HG03108 (cell line): ENCODE measurements around the gene GEMIN8.

Source experiments
- ATAC-seq: cut with Tn5 transposase; IDR thresholded peaks from one replicate; pipeline ENCODE4 v1.9.1; 2021; ENCODE audit warnings: moderate library complexity; ENCODE audit not compliant: unreplicated experiment

GEMIN8 gene, protein sequence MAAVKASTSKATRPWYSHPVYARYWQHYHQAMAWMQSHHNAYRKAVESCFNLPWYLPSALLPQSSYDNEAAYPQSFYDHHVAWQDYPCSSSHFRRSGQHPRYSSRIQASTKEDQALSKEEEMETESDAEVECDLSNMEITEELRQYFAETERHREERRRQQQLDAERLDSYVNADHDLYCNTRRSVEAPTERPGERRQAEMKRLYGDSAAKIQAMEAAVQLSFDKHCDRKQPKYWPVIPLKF

DNA sequence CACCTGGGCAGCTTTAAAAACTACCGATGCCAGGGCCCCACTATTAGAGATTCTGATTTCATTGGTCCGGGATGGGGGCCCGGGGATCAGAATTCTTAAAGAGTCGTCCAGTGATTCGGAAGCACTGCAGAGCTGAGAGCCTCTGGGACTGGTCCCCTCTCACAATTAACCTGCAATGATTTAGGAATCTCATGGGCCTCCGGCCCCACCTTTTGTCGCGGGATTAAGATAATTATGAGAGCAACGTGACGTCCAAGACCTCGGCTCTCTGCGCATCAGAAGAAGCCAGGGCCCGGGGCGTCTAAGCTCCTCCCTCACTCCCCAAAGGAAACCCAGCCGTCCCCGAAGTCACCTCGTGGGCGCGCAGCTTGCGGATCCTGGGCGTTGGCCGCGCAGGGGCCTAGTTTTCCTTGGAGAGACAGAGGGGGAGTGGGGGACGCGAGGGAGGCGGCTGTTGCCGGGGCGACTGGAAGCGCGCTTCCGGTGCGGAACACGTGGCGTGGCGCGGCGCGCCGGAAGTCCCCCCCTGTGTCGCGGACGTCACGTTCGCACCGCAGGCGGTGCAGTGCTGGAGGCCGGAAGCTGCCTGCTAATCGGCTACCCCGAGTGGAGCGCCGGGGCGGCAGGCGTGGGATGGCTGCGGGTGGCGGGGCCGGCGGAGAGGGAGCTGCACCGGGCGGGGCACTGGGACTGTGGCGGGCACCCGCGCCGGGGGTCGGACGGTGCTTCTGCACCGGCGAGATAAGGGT, at the start of gene GEMIN8:
GEMIN8 (minus strand) TSS at position 468 of the 749 bp plus-strand sequence. CDS start 8,414 bp downstream, outside the sequence.
- peak; percentile 79 for ATAC-seq

DNA sequence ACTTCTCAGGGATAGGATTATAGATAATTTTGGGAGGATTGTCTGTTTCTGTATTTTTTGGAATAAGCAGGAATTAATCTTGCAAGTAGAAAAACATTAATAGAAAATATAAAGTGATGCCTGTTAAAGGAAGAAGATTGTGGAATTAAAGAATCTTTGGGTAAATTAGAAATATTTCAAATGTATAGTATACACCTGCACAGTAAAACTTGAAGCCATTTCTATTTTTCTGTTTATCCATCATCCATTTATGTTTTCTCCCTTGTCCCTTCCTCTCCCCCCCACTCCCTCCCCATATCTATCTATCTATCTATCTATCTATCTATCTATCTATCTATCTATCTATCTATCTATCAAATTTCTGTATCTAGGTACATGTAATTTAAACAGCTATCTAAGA, 46.9 kb upstream of the GEMIN8 start:
- no peak for ATAC-seq

- ATAC-seq = no peak
These were observed 43.9 kb upstream of the GEMIN8 start for GRCh38 chrX:14073556-14073955.

DNA sequence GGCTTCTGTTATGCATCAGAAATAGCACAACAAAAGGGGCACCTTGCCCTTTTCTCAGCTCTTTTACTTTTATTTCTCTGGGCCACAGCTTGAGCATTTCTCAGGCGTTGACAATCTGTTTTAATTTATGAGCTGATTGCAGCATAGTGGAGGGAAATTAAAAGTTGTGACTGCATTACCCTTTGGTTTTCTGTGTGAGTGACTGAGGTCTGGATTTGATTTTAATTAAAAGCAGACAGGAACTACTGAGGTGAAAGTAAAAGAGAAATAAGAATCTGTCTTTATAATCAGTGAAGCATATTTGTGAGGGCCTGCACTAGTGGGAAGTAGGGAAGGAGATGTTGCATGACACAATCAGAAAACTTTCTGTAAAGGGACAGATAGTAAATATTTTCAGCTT, 43.4 kb upstream of the GEMIN8 start:
- ATAC-seq = no peak

- ATAC-seq = no peak
These were observed 36.1 kb upstream of the GEMIN8 start for GRCh38 chrX:14065800-14066199.

GRCh38 chrX:14064626-14065432, 35.1 kb upstream of the GEMIN8 start:
- ATAC-seq = no peak

DNA sequence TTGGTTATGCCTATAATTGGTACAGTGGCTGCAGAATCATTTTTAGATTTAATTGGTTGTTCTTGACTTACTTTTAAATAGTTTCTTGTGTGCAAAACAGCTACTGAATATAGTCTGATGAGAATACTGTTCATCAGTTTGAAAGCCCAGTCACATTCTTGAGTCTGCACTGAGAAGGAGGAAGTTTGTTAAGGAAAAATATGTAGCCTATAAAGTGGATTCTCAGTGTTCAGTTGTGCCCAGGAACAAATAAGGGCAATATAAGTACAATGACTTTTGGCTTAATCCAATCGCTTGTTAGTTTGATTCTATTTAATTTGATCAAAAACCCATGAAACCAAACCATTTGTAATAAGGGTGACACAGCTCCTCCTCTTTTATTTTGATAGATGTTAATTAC, 32.8 kb upstream of the GEMIN8 start:
- no peak for ATAC-seq

DNA sequence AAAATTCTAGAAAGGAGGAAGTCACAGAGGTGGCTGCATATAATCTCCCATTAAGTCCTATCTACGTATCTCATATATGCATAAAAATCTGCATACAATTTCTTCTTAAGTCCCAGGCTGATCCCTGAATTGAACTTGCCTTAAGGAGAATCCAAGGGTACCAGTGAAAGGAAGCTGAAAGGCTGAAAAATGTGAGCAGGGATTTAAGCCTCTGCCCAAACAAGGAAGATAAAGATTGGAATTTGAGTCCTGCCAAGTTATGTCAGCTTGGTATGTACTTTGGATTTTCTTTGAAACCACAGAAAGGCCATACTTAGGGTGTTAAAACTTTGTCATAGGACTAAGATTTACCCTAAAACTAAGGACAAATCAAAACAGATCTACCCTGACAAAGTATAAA, 26.5 kb upstream of the GEMIN8 start:
- ATAC-seq = no peak

- no peak for ATAC-seq
These were observed 21.7 kb upstream of the GEMIN8 start for GRCh38 chrX:14051416-14051815.

- no peak for ATAC-seq
These were observed 21.0 kb upstream of the GEMIN8 start for GRCh38 chrX:14050709-14051108.

DNA sequence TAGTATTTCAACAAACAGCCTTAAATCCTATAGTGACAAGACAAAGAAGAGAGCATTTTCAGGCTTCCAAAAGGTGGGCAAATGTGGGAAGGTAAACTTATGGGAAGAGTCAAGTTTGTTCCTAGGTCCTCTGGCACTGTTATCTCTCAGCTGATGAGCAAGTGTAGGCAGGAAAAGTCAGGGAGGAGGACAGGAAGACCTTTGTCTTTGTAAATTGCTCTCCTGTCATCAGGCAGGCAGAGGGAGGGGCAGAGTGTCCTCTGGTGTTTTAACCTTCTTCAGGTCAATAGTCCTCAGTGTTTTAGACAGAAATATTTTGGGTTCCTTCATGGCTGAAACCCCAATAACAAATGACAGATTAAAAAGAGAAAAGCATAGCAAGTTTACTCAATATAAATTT, 13.5 kb upstream of the GEMIN8 start:
- ATAC-seq = no peak

- peak; percentile 78 for ATAC-seq
These were observed 9.7 kb upstream of the GEMIN8 start for GRCh38 chrX:14039344-14039743.

- no peak for ATAC-seq
These were observed 8.8 kb upstream of the GEMIN8 start for GRCh38 chrX:14038375-14039085.

DNA sequence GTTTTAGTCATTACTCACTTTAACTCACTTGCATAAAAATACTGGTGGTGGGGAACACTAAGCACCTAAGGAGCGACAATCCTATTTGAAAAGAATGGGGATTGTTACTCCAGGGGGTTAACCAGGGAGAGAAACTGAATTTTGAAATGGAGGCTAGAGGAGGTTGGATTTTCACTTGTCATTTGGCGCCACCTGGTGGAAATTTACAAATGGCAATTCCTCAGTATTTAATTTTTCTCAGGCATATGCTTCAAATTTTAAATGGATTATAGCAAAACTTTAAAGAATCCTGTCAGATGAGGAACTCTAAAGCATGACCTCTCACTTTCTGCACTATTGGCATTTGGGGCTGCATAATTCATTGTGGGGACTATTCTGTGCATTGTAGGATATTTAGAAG, 2.7 kb upstream of the GEMIN8 start:
- ATAC-seq = no peak

- no peak for ATAC-seq
These were observed 460 bp upstream of the GEMIN8 start for GRCh38 chrX:14030174-14030530.

GRCh38 chrX:14029039-14029424, 660 bp downstream of the GEMIN8 start:
- no peak for ATAC-seq

- no peak for ATAC-seq
These were observed 1.2 kb downstream of the GEMIN8 start for GRCh38 chrX:14028473-14028872.

DNA sequence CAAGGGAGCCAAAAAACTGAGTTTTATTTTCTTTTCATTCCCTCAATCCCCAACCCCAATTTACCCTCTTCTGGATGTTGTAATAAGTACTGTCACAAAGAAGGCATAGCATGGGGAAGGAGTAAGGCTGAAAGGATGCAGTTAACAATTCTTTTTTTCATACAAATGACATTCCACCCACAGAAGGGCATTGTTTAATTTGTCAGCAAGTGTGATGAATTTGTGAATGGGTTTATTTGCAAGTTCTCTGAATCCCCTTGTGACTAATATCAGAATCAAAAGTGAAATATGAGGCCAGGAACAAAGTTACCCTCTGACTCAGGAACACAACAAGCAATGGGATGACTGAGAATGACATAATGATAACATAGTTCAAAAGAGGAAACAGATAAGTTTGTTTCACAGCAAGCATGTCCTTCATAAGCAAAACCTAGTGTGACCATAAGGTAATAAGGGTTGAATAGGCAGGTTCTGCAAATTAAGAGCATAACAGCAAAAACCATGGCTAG, 2.1 kb downstream of the GEMIN8 start:
- peak; percentile 41 for ATAC-seq

DNA sequence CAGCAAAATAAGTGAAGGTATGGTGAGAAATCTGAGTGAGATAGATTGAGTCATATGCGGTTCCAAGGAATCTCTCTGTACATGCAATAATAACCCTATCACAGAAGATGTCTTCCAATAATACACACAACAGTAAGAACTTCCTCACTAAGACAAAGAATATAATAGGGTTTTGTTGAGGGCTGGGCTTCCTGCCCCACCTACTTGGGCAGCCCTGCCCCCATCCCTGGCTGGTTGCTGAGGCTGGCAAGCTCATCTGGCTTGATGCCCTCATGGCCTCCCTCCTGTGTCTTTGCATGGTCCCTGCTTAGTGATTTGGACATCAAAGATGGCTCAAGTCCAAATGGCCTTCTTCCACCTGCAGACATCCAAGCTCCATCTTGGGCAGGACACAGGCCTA, 2.7 kb downstream of the GEMIN8 start:
- ATAC-seq = no peak

DNA sequence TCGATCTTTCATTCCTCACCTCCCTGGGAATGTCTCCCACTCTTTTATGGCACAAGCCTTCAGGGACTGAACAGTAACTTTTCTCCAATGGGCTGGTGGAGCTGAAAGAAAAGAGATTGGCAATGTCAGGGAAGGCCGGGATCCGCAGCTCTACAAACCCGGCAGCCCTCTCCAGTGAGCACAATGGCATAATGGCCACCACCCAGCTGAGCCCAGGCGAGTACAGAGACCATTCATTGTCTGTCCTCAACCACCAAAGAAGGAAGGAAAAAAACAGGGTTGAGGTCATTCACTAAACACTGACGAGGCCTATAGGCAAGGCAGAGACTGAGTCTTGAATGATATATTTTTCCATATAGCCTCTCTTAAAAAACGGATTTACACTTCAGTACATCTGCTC, 3.6 kb downstream of the GEMIN8 start:
- no peak for ATAC-seq

DNA sequence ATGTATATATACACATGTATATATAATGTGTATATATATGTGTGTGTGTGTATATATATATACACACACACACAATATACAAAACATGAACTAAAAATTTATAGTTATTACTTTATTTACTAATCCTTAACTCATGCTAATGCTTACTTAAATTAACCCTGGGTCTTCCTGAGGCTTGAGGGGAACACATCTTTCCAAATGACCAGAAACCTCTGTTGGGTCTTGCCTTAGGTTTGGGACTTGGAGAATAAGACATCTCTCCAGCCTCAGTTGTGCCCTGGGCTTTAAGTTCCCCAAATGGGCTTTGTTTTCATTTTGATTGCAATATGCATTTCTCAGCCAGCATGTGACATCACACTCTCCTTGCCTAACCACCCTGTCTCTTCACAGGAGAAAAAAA, 7.7 kb downstream of the GEMIN8 start:
- no peak for ATAC-seq
